ENCODE results near the gene TSPAN14.

- TF ChIP-seq CTCF (IDR thresholded peaks at IDR 0.05) (no peak), ZBTB43 (CRISPR knock-in tag; IDR thresholded peaks at IDR 0.05) (no peak), CREB1 (CRISPR knock-in tag; IDR thresholded peaks at IDR 0.05) (no peak), ATF3 (CRISPR knock-in tag; conservative IDR thresholded peaks at IDR 0.05) (no peak), TP53 (CRISPR knock-in tag; IDR thresholded peaks at IDR 0.05) (no peak), IRF2 (CRISPR knock-in tag; IDR thresholded peaks at IDR 0.05; ENCODE audit: borderline replicate concordance, low read depth) (no peak), ERG (CRISPR knock-in tag; IDR thresholded peaks at IDR 0.05) (no peak), NR3C1 (CRISPR knock-in tag; conservative IDR thresholded peaks at IDR 0.05; ENCODE audit: low read depth) (no peak), MLX (CRISPR knock-in tag; IDR thresholded peaks at IDR 0.05) (no peak)
Observed at GRCh38 chr10:80458263-80458625, 4.1 kb downstream of the TSPAN14 start.

Measured in WTC11 (cell line).